Immature natural killer cell (primary cell): ENCODE results near the gene PICK1. TPM values are rescaled to one million over a fixed set of nuclear protein-coding genes. Genes with fewer than 3 reads are reported as not detected.

ENCODE experiments used
- DNase-seq, 3 donors: peaks; one replicate each; pipeline ENCODE4 v3.0.0; 2022; ENCODE audit warnings: mixed read lengths in 1 of 3
- H3K27ac Mint-ChIP-seq, 6 donors: one replicate each; pipeline ENCODE4 v1.8.0; 2020; ENCODE audit warnings: mixed read lengths in 6 of 6, mild to moderate bottlenecking in 5 of 6, inconsistent platforms in 4 of 6, moderate library complexity in 3 of 6
- H3K27me3 Mint-ChIP-seq, 3 donors: one replicate each; pipeline ENCODE4 v1.8.0; 2020 to 2021; ENCODE audit warnings: low read depth in 3 of 3, mild to moderate bottlenecking in 3 of 3, mixed read lengths in 3 of 3, moderate library complexity in 3 of 3, inconsistent platforms in 1 of 3
- H3K36me3 Mint-ChIP-seq, 3 donors: one replicate each; pipeline ENCODE4 v1.8.0; 2020; ENCODE audit warnings: mixed read lengths in 3 of 3, inconsistent platforms in 2 of 3, mild to moderate bottlenecking in 2 of 3
- H3K4me1 Mint-ChIP-seq, 2 donors: one replicate each; pipeline ENCODE4 v1.8.0; 2020; ENCODE audit warnings: inconsistent platforms in 2 of 2, mild to moderate bottlenecking in 2 of 2, mixed read lengths in 2 of 2, moderate library complexity in 1 of 2
- H3K4me3 Mint-ChIP-seq, 5 donors: one replicate each; pipeline ENCODE4 v1.8.0; 2020; ENCODE audit warnings: mild to moderate bottlenecking in 5 of 5, mixed read lengths in 5 of 5, inconsistent platforms in 3 of 5, moderate library complexity in 3 of 5
- H3K9me3 Mint-ChIP-seq, 6 donors: one replicate each; pipeline ENCODE4 v1.8.0; 2020; ENCODE audit warnings: mild to moderate bottlenecking in 6 of 6, mixed read lengths in 6 of 6, inconsistent platforms in 4 of 6, moderate library complexity in 3 of 6
- polyA plus RNA-seq, 3 donors: library from polyadenylated mRNA; unstranded; fragments of 300-500 nt; fragmentation: Illumina TruSeq; gene quantifications; one replicate each; pipeline ENCODE4 v1.2.3, GENCODE V29; 2021

The PICK1 gene
- polyA plus RNA-seq, 3 donors from 2014 or later = 0.12 to 11.1 (median 6.0) TPM

DNA sequence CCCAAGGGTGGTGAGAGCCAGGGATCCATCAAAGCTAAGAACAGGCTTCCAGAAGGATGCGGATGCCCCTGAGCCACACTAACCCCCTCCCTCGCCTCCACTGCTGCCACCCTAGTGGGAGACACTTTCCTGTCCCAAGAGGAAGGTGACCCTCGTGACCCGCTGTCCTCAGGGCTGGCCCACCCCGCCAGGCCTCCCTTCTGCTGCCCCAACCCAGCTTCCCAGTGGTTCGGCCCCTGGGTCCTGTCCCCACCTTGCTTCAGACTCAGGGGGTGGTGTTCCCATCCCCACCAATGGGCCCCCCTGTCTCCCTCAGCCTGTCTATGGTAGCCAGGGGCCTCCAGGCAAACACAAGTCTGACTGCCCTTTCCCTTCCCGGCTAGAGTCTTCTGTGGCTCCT lies 6.5 kb upstream of the PICK1 start:
- Mint-ChIP-seq H3K27me3 (peaks cover 0 to 6% (median 2%) of the 10 kb centered on the region in 3 donors), H3K27ac (no peak overlapping the region), H3K36me3 (no peaks in the 10 kb centered on the region), H3K9me3 (no peaks in the 10 kb centered on the region), H3K4me1 (peaks cover 5 to 7% of the 10 kb centered on the region in 2 donors), H3K4me3 (no peak overlapping the region)
- DNase-seq = no peak

DNA sequence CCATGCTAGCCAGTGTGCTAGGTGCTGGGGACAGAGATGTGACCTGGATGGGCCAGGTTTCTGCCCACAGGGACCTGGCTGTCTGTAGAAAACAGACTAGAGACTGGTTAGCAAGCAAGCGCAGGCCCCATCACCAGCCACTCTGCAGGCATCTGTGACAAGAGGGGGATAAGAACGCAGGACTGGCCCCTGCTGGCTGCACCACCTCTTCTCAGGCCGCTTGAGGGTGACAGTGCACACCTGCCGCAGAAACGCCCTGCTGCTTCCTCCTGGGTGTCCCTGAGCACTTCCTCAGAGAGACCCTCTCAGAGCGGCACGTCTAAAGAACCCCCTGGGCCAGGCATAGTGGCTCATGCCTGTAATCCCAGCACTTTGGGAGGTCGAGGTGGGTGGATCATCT lies 5.9 kb upstream of the PICK1 start:
- H3K4me3 Mint-ChIP-seq = no peak overlapping the region

DNA sequence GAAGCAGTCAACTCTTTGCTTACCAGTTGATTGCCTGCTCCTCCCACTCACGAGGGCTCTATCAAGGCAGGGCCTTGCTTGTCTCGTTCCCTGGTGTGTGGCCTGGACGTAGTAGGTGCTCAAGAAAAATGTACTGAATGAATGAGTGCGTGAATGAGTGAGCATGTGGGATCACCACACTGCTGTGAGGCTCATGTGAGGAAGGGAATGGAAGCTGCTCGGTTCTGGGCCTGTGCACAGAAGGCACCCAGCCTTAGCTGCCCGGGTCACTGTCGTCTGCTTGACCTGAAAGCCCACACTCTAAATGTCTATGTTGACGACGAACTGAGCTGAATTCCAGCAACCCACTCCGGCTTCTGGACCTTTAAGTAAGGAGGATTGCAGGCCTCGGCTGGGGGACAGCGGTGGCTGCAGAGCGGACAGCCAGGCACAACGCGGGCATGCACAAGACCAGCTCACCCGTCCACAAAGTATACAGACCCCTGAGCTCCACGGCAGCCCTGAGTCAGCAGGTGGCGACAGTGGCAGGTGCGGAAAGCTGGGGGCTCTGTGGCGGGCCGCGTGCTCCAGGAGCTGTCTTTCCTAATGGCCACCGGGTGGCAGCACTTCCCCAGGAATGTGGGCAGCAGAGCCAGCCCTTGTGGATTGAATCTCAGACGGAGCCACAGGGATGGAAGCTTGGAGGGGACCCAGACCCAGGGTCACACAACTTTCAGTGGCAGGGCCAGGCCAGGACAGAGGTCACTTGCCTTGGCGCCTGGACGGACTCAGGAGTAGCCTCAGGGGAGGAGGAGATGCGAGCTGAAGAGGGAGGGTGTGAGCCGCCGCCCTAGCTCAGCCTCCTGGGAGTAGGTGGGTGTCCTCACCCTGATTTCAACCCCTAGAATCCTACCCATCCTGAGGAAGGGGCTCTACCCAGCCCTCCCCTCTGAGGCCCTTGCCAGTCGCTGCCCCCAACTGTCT lies 5.0 kb upstream of the PICK1 start:
- peak overlapping the region in 1 of 6 donors; percentile 44 for H3K27ac Mint-ChIP-seq
- H3K36me3 Mint-ChIP-seq = no peaks in the 10 kb centered on the region
- no peaks in the 10 kb centered on the region for H3K9me3 Mint-ChIP-seq
- peak overlapping the region in 2 of 5 donors; percentile 13 to 62 for H3K4me3 Mint-ChIP-seq
- H3K27me3 Mint-ChIP-seq = peaks cover 5 to 10% (median 7%) of the 10 kb centered on the region in 3 donors
- DNase-seq = peak; percentile 76 to 80 (median 80)
- H3K4me1 Mint-ChIP-seq = peaks cover 15 to 18% of the 10 kb centered on the region in 2 donors

More for the DNA sequence above, 5.9 kb upstream of the PICK1 start:
- Mint-ChIP-seq H3K4me1 (peaks cover 6 to 9% of the 10 kb centered on the region in 2 donors), H3K36me3 (no peaks in the 10 kb centered on the region), H3K27ac (no peak overlapping the region), H3K27me3 (peaks cover 0 to 6% (median 2%) of the 10 kb centered on the region in 3 donors), H3K9me3 (no peaks in the 10 kb centered on the region)
- DNase-seq = no peak

DNA sequence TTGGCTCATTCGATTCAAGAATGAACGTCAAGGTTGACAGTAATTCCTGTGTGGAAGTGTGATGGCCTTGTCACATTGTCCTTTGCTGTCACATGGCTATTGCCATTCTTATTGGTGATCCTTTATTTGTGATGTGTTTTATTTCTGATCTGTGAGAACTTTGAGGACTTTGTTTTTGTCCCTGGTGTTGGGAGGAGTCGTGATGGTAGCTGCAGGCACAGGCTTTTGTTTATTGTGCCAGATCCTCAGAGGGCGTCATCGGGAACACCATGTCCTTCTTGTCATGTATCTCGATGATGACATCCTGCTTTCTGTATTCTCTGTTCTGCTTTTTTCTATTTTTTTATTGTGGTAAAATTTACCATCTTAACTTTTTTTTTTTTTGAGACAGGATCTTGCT lies 5.6 kb downstream of the PICK1 start:
- no peak for DNase-seq
- Mint-ChIP-seq H3K27ac (peak overlapping the region in 1 of 6 donors; percentile 1), H3K27me3 (no peaks in the 10 kb centered on the region), H3K4me1 (peaks cover 5 to 7% of the 10 kb centered on the region in 2 donors), H3K4me3 (no peak overlapping the region), H3K9me3 (no peaks in the 10 kb centered on the region), H3K36me3 (peaks cover 10 to 34% (median 19%) of the 10 kb centered on the region in 3 donors)

DNA sequence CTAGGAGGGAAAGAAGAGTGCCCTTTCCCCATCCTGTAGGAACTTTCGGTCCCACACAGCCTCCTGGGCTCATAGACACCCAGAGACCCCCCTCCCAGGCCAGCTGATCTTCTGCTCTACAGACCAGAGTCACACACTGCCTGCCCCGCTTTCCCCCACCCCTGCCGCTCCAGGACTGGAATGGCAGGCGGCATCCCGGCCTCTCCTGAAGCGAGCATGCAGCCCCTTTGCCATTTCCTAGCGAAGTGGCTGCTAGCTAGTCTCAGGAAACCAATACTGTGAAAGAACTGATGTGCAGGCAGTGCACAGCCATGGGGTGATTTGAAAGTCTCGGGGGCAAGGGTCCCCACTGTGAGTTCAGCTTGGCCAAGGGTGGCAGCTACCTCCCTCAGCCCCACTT lies 8.3 kb downstream of the PICK1 start:
- Mint-ChIP-seq H3K9me3 (no peaks in the 10 kb centered on the region), H3K4me3 (no peak overlapping the region), H3K27ac (no peak overlapping the region), H3K27me3 (peaks cover 0 to 2% (median 0%) of the 10 kb centered on the region in 3 donors), H3K36me3 (peaks cover 10 to 42% (median 19%) of the 10 kb centered on the region in 3 donors), H3K4me1 (no peaks in the 10 kb centered on the region)
- no peak for DNase-seq

DNA sequence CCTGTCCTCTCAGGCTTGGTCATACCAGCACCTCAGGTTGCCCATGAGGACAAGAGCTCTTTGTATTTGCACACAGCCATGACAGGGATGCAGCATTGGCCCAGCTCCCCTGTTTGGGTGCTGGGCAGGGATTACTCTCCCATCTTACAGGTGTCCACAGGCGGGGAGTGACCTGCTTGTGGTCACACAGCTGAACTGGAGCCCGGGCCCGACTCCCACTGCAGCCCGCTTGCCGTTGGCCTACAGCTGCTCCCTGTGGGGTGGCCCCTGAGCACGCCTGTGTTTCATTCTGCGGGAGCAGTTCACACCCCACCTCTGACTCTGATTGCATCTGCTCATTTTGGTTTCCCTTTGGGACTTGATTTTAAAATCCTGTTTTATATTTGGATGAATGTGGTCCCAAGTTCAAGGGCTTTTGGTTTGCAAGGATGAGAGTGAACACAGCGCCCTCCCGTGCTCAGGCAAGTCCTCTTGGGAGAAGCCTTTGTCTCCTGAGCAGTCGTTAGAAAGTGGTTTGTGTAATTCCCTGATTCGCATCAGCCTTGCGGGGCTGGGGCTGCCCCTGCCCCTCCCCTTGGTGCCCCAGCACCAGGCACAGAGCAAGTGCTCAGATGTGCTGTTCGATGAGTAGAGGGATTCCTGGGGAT lies 9.3 kb downstream of the PICK1 start:
- DNase-seq = no peak
- Mint-ChIP-seq H3K27me3 (peaks cover 0 to 2% (median 0%) of the 10 kb centered on the region in 3 donors), H3K27ac (no peak overlapping the region), H3K4me3 (no peak overlapping the region), H3K4me1 (no peaks in the 10 kb centered on the region), H3K9me3 (no peaks in the 10 kb centered on the region), H3K36me3 (peaks cover 10 to 46% (median 19%) of the 10 kb centered on the region in 3 donors)

DNA sequence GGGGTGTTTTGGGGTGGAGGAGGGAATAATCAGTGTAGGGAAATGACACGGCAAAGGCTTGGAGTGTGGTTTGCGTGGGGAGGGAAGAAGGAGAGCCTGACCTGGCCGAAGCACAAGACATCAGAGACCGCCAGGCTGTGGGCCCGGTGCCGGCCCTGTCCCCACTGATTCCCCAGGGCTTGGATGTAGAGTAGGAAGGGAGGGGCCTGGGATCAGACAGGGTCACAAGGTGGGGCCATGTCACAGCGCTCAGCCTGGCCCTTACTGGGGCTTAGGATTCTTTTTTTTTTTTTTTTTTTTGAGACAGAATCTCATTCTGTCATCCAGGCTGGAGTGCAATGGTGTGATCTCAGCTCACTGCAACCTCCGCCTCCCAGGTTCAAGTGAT lies 9.8 kb downstream of the PICK1 start:
- H3K9me3 Mint-ChIP-seq = no peaks in the 10 kb centered on the region
- DNase-seq = no peak
- H3K4me1 Mint-ChIP-seq = no peaks in the 10 kb centered on the region
- H3K27ac Mint-ChIP-seq = no peak overlapping the region
- peaks cover 0 to 2% (median 0%) of the 10 kb centered on the region in 3 donors for H3K27me3 Mint-ChIP-seq
- H3K36me3 Mint-ChIP-seq = peaks cover 8 to 41% (median 15%) of the 10 kb centered on the region in 3 donors
- H3K4me3 Mint-ChIP-seq = no peak overlapping the region

DNA sequence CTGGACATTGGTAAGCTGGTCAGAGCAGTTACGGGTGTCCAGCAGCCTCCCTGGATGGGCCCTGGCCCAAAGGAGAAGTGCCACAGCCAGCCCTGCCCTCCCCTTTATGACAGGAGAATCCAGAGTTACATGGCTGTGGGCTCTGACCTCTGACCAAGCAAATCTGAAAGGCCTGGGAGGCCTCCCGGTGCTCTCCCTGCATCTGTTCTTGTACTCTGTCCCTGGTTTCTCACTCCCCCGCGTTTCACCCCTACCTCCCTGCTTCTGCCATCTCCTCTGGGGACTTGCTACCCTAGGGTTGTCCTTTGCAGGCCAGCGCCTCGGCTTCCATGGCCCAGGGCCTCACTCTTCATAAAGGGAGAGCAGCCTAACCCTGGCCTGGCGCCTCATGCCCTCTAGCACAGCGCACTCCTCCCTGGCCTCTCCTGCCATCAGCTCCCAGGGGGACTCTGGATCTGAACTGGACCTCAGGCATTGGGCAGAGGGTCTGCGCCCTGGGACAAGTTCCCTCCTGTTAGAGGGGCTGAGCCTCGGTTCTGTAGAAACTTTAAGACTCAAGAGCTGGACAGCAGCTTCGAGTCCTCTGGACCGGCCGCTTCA lies 10.7 kb downstream of the PICK1 start:
- H3K4me3 Mint-ChIP-seq = no peak overlapping the region
- no peaks in the 10 kb centered on the region for H3K9me3 Mint-ChIP-seq
- H3K27me3 Mint-ChIP-seq = peaks cover 0 to 2% (median 0%) of the 10 kb centered on the region in 3 donors
- H3K27ac Mint-ChIP-seq = no peak overlapping the region
- DNase-seq = no peak
- peaks cover 4 to 39% (median 11%) of the 10 kb centered on the region in 3 donors for H3K36me3 Mint-ChIP-seq
- no peaks in the 10 kb centered on the region for H3K4me1 Mint-ChIP-seq

DNA sequence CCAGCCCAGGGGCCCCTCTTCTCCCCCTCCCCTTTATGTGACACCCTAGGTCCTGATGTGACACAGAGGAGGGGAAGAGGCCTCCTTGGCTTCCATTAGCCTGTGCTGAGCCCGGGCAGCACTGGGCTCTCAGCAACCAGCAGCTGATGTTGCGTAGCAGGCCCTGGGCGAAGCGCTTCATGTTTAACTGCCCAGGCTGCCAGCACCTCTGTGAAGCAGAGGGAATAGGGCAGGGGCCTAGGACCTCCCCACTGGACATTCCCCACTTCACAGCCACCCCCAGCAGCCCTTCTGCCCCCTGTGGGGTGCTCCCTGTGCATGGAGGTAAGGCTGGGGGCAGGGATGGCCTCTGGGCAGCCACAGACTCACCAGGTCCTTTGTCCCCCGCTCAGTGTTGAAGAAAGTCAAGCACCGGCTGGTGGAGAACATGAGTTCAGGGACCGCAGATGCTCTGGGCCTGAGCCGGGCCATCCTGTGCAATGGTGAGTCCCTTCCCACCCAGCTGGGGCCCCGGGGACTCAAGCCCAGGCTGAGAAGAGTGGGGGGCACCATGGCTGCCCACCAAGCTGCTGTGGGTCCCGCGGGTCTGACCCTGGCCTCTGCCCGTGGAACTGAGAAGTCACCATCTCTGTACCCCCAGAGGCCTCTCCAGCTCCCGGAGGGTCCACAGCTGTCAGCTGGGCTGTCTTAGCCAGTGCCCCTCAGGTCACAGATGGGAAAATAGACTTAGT lies 11.6 kb downstream of the PICK1 start:
- Mint-ChIP-seq H3K4me3 (no peak overlapping the region), H3K27ac (no peak overlapping the region), H3K27me3 (peaks cover 0 to 2% (median 0%) of the 10 kb centered on the region in 3 donors), H3K9me3 (no peaks in the 10 kb centered on the region), H3K4me1 (no peaks in the 10 kb centered on the region), H3K36me3 (peaks cover 4 to 41% (median 10%) of the 10 kb centered on the region in 3 donors)
- no peak for DNase-seq

DNA sequence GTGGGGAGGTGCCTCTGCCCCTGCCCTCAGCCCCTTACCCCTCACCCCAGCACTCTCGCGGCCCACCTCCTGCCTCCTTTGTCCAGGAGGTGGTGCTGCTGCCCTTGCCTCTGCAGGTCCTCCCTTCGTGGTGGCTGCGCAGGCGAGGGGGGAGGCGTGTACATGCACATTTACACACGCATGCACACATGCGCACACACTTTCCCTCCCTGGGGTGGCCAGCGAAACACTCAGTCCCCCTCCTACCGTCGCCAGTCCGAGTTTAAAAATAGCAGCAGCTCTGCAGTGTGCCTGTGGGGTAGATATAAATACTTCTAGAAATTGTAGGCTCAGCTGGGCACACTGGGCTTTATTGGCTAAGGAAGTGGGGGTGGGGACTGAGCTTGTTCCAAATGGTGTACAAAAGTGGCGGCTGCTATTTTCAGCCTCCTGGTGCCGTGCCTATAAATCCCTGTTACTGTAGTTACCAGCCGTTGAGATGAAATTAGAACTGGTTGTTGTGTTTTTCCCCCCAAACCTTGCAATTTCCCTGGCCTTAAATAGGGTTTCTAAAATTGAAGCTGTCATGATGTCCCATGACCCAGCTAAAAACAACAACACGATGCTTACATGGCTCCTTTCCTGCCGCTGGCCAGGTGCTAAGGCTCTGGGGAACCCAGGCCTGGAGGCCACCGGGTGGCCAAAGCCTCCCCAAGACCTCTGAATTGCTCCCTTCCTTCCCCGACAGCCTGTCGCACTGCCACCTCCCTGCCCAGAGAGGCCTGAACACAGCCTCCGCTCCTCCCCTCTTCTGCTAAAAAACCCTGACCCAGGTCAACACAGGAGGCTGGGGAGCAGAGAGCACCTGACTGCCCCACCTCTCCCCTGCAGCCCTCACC lies 12.4 kb downstream of the PICK1 start:
- H3K36me3 Mint-ChIP-seq = peaks cover 4 to 44% (median 10%) of the 10 kb centered on the region in 3 donors
- no peak overlapping the region for H3K4me3 Mint-ChIP-seq
- DNase-seq = no peak
- H3K27ac Mint-ChIP-seq = peak overlapping the region in 1 of 6 donors; percentile 67
- H3K4me1 Mint-ChIP-seq = no peaks in the 10 kb centered on the region
- no peaks in the 10 kb centered on the region for H3K9me3 Mint-ChIP-seq
- H3K27me3 Mint-ChIP-seq = peaks cover 0 to 2% (median 0%) of the 10 kb centered on the region in 3 donors

DNA sequence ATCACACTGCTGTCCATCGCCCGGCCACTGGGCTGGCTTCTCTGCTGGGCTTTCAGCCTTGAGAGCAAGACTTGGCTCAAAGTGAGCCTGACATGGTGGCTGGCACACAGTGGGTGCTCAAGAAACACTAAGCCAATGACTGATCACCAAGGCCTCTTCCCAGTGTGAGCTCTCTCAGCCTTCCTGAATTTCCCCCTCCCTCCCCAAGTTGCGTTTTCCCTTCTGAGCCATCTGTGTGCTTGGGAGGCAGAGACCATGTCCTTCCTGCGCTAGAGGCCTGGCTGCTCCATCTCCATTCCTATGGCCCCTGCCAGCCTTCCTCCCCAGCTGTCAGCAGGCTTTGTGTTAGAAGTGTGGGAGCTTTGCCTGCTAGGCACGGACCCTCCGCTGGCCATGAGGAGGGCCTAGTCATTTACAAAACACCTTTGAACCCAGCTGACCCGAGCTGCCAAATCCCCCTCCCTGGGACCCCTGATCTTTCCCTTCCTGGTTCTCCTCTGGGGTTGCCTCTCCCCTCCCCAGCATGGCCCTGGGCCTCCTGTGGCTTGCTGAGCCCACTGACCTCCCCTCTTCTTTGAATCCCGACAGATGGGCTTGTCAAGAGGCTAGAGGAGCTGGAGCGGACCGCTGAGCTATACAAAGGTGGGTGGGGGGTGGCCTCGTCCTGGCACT lies 13.2 kb downstream of the PICK1 start:
- no peaks in the 10 kb centered on the region for H3K4me1 Mint-ChIP-seq
- DNase-seq = no peak
- peaks cover 0 to 2% (median 0%) of the 10 kb centered on the region in 3 donors for H3K27me3 Mint-ChIP-seq
- peaks cover 4 to 36% (median 4%) of the 10 kb centered on the region in 3 donors for H3K36me3 Mint-ChIP-seq
- H3K9me3 Mint-ChIP-seq = no peaks in the 10 kb centered on the region
- no peak overlapping the region for H3K4me3 Mint-ChIP-seq
- peak overlapping the region in 1 of 6 donors; percentile 67 for H3K27ac Mint-ChIP-seq
